ENCODE results near the gene S100A8.
A peak's percentile ranks its signal among the peaks of the same experiment; 100 is the strongest.
"Not testable (repeated sequence)": the region's sequence is repeated elsewhere in the genome, so short reads cannot be mapped to it uniquely, and the experiment has no call there.

S100A8 gene

DNA sequence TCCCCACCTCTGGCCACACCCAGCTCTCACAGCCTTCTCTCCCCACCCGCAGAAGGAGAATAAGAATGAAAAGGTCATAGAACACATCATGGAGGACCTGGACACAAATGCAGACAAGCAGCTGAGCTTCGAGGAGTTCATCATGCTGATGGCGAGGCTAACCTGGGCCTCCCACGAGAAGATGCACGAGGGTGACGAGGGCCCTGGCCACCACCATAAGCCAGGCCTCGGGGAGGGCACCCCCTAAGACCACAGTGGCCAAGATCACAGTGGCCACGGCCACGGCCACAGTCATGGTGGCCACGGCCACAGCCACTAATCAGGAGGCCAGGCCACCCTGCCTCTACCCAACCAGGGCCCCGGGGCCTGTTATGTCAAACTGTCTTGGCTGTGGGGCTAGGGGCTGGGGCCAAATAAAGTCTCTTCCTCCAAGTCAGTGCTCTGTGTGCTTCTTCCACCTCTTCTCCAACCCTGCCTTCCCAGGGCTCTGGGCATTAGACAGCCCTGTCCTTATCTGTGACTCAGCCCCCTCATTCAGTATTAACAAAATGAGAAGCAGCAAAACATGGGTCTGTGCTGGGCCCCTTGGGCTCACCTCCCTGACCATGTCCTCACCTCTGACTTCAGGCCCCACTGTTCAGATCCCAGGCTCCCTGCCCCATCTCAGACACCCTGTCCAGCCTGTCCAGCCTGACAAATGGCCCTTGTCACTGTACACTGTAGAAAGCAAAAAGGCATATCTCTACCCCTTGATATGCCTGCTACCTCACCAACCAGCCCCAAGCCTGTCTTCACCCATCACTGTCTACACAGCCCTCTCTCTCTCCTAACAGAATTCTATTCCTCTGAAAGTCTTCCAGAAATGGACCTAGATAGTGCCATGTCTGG lies 30.0 kb downstream of the S100A8 start:
- DNase-seq = no peak

DNA sequence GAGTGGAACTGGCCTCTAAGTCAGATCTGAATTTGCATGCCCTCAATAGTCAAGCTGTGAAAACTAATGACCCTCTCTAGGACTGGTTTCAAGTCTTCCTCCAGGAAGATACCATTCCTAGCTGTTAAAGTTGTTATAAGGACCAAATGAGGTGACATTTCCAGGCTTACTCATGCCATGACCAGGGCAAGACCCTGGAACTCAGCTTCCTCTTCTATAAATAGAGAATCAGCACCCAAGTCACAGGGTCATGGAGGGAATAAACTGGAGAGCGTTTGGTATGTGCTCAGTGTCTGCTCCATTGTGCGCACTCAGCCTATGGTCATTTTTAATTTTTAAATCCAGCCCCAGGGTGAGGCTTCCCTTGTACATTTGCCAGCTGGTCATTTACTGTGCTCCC lies 30.7 kb downstream of the S100A8 start:
- DNase-seq = no peak

DNA sequence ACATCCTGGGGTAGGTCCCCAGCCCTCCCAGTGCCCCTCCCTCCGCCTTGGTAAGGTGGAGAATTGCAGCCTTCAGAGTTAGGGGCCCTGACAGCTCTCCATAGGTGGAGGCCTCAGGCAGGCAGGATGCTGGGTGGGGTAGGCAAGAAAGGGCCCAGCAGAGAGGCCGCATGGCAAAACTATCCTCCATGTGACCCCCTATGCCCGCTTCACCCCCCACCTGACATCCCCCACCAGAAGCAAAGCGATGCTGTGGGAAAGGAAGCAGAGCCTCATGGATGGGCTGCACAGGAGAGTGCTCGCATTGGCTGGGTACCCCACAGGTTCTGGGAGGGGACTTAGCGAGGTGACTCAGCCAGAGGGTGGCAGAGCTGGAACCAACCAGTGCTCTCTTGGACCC lies 31.6 kb downstream of the S100A8 start:
- DNase-seq = no peak

DNA sequence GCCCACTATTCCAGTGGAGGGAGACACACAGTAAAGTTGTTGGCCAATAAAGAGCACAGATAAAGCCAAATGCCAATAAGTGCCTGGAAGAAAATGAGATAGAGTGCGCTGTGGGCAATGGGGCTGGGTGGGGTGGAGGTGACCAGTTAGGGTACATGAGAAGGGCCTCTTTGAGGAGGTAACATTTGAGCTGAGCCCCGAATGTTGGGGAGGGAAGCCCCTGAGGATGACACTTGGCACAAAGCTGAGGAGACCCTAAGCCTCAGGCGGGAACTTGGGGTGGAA lies 32.2 kb downstream of the S100A8 start:
- no peak for DNase-seq

DNA sequence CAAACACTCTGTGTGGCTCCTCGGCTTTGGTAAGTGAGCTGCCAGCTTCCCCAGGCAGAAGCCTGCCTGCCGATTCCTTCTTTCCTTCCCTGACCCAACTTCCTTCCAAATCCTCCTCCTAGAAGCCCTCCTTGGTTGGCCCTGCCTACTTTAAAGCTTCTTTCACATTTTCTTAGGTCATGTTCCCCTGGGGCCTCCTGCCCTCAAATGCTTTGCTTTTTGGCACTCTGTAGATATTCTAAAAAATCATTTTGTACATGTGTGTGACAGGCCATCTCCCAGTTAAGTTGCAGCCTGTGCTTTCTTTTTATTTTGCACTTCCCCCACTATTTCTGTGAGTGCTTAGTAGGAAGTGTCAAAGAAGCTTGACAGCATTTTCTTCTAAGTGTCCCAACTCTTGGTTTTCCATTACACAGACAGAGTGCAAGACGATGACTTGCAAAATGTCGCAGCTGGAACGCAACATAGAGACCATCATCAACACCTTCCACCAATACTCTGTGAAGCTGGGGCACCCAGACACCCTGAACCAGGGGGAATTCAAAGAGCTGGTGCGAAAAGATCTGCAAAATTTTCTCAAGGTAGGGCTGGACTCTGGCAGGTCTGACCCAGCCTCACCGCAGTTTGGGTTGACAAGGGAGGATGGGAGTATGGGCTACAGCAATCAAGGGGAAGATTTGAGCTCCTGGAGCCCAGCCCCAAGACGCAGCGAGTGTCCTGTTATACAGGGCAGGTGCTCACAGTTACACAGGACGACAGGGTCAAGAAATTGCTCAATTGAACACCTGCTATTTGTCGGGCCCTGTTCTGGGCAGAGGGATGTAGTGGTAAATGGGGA lies 32.8 kb downstream of the S100A8 start, which contains the start of gene S100A9:
TSS of gene S100A9 (plus strand) at position 2 of the 838 bp plus-strand sequence. CDS start at position 432, 430 bp downstream.
- DNase-seq = no peak

DNA sequence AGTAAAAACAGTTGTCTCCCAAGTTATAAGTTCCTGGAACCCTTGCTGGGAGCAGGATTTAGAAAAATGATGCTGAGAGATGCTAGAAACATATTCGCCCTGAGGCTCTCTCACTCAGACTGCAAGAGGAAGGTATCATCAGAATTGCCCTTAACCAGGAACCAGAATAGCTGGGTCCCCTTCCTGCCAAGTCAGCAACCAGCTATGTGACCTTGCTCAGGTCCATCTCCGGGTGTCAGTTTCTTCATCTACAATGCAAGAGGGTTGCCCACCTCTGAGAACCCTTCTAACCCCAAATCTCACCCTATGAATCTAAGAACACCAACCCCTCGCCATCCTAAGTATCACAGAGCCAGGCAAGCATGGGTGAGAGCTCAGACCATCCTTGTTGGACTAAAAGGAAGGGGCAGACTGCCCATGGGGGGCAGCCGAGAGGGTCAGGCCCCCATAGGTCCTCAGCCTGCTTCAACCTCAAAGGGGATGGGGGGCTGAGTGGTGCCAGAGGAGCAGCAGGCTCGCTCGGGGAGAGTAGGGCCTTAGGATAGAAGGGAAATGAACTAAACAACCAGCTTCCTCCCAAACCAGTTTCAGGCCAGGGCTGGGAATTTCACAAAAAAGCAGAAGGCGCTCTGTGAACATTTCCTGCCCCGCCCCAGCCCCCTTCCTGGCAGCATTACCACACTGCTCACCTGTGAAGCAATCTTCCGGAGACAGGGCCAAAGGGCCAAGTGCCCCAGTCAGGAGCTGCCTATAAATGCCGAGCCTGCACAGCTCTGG lies 33.6 kb downstream of the S100A8 start:
- no peak for DNase-seq

DNA sequence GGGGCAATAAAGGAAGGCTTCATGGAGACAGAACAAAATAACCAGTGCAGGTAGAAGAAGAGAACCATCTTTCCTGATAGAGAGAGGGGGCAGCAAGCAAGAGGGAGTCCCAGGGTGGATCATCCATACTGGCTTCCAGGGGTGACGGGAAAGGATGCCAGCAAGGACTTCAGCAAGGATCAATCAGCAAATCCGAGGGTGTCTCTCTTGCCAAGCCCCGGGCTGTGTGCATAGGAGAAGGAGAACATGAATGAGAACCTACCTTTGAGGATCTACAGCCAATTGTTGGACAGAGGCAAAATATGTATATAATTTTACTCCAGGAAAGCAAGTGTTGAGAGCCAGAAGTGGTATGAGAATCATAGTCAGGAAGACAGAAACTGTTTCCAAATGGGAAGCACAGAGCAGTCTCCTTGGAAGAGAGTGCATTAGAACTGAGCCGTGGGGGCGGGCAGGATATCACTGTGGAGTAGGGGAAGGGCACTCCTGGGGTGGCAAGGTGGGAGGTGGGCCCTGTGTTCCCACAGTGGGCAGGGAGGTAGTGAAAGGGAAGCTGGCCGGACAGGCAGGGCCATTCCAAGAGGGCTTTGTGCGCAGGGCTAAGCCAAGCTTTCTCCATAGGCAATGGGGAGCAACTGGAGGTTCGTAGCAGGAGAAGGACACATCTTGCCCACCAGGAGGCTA lies 34.3 kb downstream of the S100A8 start:
- DNase-seq = no peak

DNA sequence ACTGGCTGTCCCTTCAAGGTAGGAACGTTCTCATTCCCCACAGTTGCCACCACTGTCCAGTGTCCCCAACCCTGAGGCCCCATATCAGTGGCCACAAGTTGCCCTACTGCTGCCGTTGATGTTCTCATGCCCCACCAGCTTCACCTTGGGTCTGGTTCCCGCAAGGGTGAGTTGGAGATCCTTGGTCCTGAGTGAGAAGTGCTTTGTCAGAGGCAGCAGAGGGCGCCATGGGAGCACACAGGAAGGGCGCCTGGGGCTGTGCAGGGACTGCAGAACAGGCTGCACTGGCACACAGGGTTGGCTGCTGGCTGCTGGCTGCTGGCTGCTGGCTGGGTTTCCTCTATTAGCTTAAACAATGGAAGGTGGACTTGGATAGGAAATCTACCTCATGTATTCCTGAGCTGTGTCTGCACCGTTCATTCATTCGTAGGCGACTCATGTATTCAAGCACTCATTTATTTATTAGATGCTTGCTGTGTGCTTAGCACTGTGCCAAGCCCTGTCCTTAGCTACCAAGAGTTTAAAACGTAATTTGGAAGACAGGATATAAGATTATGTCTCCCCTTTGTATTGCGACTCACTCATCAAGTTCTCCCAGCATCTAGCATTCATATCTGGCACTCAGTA lies 35.3 kb downstream of the S100A8 start:
- DNase-seq = peak; percentile 39

DNA sequence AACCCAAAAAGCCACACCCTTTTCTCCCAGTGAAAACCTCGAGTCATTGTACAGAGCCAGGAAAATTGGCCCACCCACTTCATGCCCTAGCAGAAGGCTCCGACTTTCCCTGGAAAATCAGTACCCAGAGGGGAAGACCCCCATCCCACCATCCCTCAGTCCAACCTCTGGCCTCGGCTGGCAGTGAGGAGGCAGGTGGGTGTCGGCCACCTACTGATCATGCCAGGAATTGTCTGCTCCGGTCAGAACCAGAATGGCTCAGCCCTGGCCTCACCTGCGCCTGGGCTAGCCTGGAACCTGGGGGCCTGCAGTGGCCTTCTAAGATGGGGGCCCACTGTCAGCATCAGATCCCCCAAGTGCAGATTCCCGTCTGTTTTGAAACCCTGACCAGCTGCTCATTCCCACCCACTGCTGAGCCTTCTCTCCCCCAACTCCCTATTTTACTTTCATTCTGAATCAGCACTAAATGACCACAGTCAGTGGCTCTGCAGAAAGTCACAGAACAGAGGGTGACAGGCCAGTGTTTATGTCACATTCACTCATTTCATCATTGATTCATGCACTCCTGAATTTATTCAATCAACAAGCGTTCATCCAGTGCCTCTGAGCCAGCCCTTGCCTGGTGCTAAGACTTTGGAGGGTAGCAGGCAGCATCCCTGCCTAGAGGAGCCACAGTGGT lies 36.2 kb downstream of the S100A8 start:
- no peak for DNase-seq

DNA sequence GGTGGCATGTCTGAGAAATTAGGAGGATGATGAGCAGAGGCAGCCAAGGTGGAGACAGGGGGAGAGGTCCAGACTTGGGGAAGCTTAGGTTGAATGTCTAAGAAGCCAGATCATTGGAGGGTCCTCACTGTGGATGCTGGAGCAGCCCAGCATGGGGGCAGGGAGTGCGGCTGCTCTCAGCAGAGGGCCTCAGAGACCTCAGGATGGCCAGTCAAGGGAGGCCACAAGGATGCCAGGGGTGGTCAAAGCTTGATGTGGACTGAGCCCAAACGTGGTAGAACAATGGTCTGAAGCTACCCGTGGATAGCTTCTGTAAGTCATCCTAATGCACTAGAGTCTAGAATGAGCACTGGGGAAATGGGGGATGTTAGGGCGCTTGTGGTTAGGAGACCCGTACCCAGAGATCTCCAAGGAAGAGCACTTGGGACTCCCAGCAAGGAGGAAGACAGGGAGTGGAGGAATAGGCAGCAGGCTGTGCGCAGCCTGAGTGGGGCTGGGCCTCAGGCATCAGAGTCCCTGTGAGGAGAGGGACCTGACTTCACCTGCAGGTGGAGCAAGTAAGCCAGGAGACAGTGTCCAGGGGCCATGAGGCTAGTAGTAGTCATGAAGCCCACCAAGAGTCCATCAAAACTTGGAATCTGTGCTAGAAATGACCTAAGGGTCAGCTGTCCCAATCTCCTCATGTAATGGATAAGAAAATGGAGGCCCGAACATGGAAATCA lies 37.5 kb downstream of the S100A8 start:
- DNase-seq = no peak

DNA sequence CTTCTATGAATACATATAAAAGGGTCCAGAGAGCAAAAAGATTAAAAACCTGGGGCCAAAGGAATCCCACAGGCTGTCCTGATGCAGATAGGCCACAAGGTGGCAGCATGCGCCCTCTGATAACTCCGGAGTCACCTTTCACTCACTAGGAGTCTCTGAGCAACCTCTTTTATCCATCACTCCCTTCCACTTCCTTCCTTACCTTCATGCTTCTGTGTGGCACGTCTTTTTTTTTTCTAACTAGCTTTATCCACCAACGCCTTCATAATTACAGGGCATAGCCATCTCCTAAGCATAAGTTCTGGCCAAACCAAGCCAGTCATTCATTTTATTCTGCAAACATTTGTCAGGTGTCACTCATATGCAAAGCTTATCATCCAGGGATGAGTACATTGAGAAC lies 38.4 kb downstream of the S100A8 start:
- peak; percentile 82 for DNase-seq

DNA sequence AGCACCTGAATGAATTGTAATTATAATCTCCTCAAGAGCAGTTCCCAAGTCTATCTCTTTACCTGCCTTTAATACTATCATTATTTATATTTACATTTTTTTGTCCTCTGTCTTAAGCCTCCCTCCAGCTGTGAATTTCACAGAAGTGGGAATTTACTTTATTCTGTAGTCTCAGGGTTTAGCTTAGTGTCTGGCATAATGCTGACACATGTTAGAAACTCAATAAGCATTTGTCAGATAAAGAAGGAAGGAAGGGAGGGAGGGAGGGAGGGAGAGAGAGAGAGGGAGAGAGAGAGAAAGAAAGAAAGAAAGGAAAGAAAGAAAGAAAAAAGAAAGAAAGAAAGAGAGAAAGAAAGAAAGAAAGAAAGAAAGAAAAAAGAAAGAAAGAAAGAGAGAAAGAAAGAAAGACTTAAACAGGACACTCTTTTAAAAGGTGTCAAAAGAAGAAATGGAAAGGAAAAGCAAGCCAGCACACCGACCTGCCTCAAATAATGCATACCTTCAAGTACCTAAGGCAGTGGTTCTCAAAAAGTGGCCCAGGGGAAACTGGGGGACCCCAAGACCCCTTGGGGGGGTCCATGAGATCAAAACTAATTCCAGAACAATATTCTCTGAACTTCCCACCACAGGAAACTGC lies 40.4 kb downstream of the S100A8 start:
- DNase-seq = no peak

DNA sequence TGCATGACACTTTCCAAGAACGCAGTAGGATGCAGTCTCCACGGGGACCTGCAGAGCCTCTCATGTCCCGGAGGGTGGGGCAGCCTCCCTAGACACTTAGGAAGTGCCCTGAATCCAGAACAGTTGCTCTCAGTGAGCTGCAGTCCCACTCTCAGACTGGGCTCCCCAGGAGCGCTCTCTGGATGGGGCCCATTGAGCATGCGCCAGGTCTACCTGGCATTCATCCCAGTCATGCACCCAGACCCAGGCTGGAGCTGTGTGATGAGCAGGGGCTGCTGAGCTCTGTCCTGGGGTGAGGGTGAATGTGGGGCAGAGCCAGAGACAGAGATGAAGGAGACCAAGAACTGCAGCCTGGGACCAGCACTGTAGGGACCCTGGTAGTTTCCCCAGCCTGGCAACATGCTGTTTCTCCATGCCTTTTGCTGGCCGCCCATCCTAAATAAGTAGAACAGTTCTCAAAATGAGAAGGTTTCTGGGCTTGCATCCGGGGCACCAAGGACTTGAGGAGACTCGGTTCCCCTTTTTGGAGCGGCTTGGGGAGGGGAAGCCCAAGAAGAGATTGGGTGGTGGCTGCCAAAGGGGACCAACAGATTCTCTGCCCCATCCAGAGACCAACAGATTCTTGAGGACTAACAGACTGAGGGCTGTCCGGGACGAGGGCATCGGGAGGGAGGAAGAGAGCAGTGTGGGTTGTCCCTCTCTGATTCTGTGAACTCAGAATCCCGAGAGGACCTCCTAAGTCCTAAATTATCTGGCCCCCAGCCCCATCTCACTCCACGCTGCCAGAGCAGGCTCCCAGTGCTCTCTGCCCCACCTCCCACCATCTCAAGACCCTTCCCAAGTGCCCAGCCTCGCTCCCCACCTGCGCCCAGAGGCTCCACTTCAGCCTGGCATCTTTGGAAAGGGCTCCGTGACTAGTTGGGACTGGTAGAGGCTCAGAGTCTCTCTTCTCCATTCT lies 41.2 kb downstream of the S100A8 start:
- DNase-seq = no peak

DNA sequence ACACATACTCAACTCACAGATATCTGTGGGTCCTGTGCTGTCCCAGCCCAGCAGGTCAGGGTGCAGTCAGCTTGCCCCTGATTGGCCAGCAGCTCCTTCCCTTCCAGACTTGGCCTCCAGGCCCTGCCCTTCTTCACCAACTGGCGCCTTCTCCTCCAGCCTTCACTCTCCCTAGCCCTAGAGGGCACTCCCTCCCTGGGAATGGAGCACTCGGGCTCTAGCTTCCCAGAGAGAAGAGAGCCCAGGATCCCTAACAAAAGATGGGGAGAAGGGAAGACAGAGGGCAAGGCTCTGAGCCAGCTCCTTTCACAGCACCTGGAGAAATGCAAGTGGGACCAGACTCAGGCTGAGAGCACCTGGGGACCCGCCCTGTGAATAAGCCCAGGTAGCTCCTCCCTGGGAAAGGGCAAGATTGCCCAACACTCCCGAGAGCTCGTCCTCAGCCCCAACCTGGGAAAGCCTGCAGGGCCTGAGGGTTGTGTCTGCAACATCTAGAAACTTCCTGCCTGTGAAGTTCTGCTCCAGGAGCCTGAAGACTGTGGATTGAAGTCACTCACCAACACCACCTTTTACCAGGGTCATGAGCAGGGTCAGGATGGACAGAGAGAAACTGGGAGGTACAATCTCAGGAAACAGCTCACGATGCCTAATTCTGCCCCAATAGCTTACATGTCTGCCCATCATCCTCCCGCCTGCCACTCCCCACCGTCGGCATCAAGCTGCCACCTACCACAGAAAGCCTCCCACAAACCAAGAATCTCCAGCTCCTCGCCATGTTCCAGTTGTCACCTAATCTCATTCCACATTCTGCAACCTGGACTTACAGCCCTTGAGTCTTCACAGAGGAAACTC lies 42.1 kb downstream of the S100A8 start, which contains the start of gene PGLYRP4:
TSS of gene PGLYRP4 (minus strand) at position 331 of the 852 bp plus-strand sequence. CDS start 909 bp downstream, outside the sequence.
- DNase-seq = no peak

DNA sequence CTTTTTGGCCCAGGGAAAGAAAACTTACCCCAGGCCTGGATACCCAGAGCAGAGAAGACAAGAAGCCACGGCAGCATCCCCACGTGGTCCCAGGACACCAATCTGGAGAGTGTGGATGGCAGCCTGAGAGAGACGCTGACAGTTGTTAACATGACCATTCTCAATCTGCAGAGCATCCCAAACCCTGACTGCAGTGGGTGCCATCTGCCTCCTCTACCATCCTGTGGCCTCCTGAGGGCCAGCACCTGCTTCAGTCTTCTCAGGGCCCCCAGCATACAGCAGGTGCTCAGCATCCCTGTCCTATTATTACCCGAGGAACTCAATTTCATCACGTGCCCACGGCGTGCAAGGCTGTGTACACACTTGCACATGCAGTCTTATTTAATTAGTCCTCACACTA lies 43.0 kb downstream of the S100A8 start:
- no peak for DNase-seq

DNA sequence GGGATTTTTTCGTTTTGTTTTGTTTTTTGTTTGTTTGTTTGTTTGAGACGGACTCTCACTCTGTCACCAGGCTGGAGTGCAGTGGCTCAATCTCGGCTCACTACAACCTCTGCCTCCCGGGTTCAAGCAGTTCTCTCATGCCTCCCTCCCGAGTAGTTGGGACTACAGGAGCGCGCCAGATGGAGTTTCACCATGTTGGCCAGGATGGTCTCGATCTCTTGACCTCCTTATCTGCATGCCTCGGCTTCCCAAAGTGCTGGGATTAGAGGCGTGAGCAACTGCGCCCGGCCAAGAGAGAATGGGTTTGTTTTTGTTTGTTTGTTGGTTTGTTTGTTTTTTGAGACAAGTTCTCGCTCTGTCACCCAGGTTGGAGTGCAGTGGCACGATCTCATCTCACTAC lies 43.8 kb downstream of the S100A8 start:
- DNase-seq = not testable (repeated sequence)

DNA sequence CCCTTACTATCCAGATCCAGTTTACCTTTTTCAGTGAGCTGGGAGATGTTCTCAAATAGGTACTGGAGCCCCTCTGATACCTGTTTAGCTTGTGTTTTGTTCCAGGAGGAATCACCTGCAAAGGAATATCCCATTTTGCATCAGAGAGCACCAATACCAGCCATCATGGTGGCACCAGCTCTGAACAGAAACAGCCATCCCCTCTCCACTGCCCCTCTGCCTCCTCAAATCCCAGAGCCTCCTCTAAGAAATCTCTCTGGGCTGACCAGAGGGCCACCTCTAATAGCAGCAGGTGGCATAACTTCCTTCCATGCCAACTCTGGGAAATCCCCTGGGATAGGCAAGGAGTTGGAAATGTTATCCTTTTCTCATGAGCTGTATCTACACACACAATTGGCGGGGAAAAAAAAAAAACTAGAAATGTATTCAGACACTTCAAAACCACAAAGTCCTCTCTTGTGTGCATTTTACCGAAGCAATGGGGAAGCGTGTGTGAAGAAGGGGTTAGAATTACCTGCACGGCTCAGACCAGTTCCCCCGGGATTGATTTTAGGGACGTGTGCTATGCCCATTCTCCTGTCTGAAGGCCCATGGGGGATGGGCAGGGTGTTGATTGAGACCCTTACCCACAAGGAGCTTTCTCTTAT lies 44.7 kb downstream of the S100A8 start:
- peak; percentile 86 for DNase-seq
